ENCODE data around the gene RPL18A.

RPL18A gene

DNA sequence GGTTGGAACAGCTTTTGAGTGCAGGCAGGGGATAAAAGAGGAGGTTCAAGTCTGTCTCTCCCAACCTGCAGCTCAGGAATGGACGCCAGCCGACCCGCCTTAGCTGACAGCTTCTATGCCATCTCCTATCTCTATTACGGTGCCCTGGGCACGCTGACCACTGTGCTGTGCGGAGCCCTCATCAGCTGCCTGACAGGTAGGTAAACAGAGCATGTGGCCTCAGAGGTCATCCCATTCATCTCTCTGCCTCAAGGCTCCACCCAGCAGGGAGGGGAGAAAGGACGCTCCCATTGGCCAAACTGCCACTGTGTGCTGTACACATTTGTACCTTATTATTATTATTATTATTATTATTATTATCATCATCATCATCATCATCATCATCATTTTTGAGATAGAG, 28.6 kb downstream of the RPL18A start:
- DNase-seq, result no peak
- no peaks in the 10 kb centered on the region for H3K4me1 Mint-ChIP-seq (ENCODE audit: low read depth)
- H3K27me3 Mint-ChIP-seq, result no peaks in the 10 kb centered on the region
- no peak overlapping the region for H3K27ac Mint-ChIP-seq
- no peaks in the 10 kb centered on the region for H3K9me3 Mint-ChIP-seq
- no peaks in the 10 kb centered on the region for H3K36me3 Mint-ChIP-seq (ENCODE audit: low read depth)
- H3K4me3 Mint-ChIP-seq, result no peak overlapping the region

- Mint-ChIP-seq H3K36me3 (ENCODE audit: low read depth) (no peaks in the 10 kb centered on the region), H3K9me3 (no peaks in the 10 kb centered on the region), H3K27me3 (no peaks in the 10 kb centered on the region), H3K27ac (no peak overlapping the region), H3K4me1 (ENCODE audit: low read depth) (no peaks in the 10 kb centered on the region), H3K4me3 (no peak overlapping the region)
- DNase-seq, result no peak
Observed at GRCh38 chr19:17889609-17890214, 30.0 kb downstream of the RPL18A start.

DNA sequence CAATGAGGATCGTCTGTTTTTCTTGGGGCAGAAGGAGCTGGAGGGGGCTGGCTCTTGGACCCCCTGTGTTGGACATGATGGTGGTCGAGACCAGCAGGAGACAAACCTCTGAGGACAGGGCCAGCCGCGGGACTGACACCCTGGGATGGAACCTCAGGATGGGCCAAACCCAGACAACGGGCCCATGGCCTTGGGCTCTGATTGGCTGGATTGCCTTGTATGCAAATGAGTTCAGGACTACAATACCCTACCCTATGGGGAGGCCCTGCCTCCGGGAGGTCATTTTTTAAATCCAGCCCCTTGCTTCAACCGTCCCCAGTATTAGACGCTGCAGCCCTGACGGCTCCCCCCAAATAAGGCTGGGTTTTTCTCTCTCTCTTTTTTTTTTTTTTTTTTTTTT, 34.1 kb downstream of the RPL18A start:
- H3K36me3 Mint-ChIP-seq (ENCODE audit: low read depth), result no peaks in the 10 kb centered on the region
- H3K4me1 Mint-ChIP-seq (ENCODE audit: low read depth), result no peaks in the 10 kb centered on the region
- H3K27ac Mint-ChIP-seq, result no peak overlapping the region

GRCh38 chr19:17902701-17903100, 43.0 kb downstream of the RPL18A start:
- Mint-ChIP-seq H3K4me3 (no peak overlapping the region), H3K27ac (no peak overlapping the region), H3K9me3 (no peaks in the 10 kb centered on the region), H3K27me3 (peaks cover 22% of the 10 kb centered on the region), H3K36me3 (ENCODE audit: low read depth) (no peaks in the 10 kb centered on the region), H3K4me1 (ENCODE audit: low read depth) (no peaks in the 10 kb centered on the region)
- no peak for DNase-seq

More for the DNA sequence above, 34.1 kb downstream of the RPL18A start:
- no peak for DNase-seq
- Mint-ChIP-seq H3K4me3 (no peak overlapping the region), H3K27me3 (peaks cover under 1% of the 10 kb centered on the region), H3K9me3 (no peaks in the 10 kb centered on the region)

GRCh38 chr19:17908244-17908643, 48.5 kb downstream of the RPL18A start:
- H3K9me3 Mint-ChIP-seq, result peaks cover 3% of the 10 kb centered on the region
- no peaks in the 10 kb centered on the region for H3K36me3 Mint-ChIP-seq (ENCODE audit: low read depth)

GRCh38 chr19:17909003-17909732, 49.5 kb downstream of the RPL18A start:
- no peak overlapping the region for H3K27ac Mint-ChIP-seq
- H3K36me3 Mint-ChIP-seq (ENCODE audit: low read depth), result no peaks in the 10 kb centered on the region
- H3K9me3 Mint-ChIP-seq, result peaks cover 10% of the 10 kb centered on the region
- H3K4me3 Mint-ChIP-seq, result no peak overlapping the region
- no peaks in the 10 kb centered on the region for H3K4me1 Mint-ChIP-seq (ENCODE audit: low read depth)
- peaks cover 6% of the 10 kb centered on the region for H3K27me3 Mint-ChIP-seq
- no peak for DNase-seq

More at GRCh38 chr19:17908244-17908643, 48.5 kb downstream of the RPL18A start:
- Mint-ChIP-seq H3K27ac (no peak overlapping the region), H3K27me3 (peaks cover 6% of the 10 kb centered on the region), H3K4me3 (no peak overlapping the region), H3K4me1 (ENCODE audit: low read depth) (no peaks in the 10 kb centered on the region)
- DNase-seq, result no peak

- peaks cover 8% of the 10 kb centered on the region for H3K27me3 Mint-ChIP-seq
- DNase-seq, result no peak
- H3K27ac Mint-ChIP-seq, result no peak overlapping the region
- H3K4me1 Mint-ChIP-seq (ENCODE audit: low read depth), result no peaks in the 10 kb centered on the region
- peaks cover 10% of the 10 kb centered on the region for H3K9me3 Mint-ChIP-seq
- H3K36me3 Mint-ChIP-seq (ENCODE audit: low read depth), result no peaks in the 10 kb centered on the region
- H3K4me3 Mint-ChIP-seq, result no peak overlapping the region
Observed at GRCh38 chr19:17910791-17911360, 51.2 kb downstream of the RPL18A start.
